SK-N-MC (cell line): Measurements from ENCODE around the gene ARHGEF17.

Experiments
- EZH2 ChIP-seq: fragments of 200-600 bp; sonication (generic); IDR thresholded peaks from one replicate; pipeline ENCODE4 v1.6.1; 2017; ENCODE audit warnings: antibody characterized with exemption
- FOXP2 ChIP-seq: optimal IDR thresholded peaks from 2 replicates; pipeline ENCODE3; 2011; ENCODE audit warnings: mild to moderate bottlenecking, moderate library complexity; ENCODE audit not compliant: insufficient read depth; ENCODE audit errors: extremely low read length, control extremely low read depth
- POLR2AphosphoS5 ChIP-seq: IDR thresholded peaks from 2 replicates; pipeline ENCODE4 v1.6.1; 2012; ENCODE audit warnings: mild to moderate bottlenecking, low read depth, low read length, borderline replicate concordance

- TF ChIP-seq EZH2 (no peak), POLR2AphosphoS5 (no peak), FOXP2 (no peak)
Observed at GRCh38 chr11:73292525-73292894, 15.6 kb upstream of the ARHGEF17 start.
